Naive thymus-derived CD4-positive, alpha-beta T cell (primary cell): ENCODE measurements around the gene ZCCHC24. TPM values are rescaled to one million over a fixed set of nuclear protein-coding genes. Genes with fewer than 3 reads are reported as not detected.

ENCODE experiments used
- ATAC-seq: fragments of 150-1000 bp; cut with Tn5 transposase; 2 replicates; pipeline ENCODE4 v1.10.0; 2021; ENCODE audit warnings: mild to moderate bottlenecking, moderate library complexity
- CTCF ChIA-PET: fragments of 350-600 bp; sonication (Branson Sonifier 250); formaldehyde crosslinking; loops from one replicate; lab custom pipeline; 2021; ENCODE audit warnings: antibody characterized with exemption; lab: Charles Lee
- POLR2A ChIA-PET: fragments of 350-600 bp; sonication (Branson Sonifier 250); formaldehyde crosslinking; loops from one replicate; lab custom pipeline; 2021; ENCODE audit warnings: antibody characterized with exemption, inconsistent platforms; lab: Charles Lee
- DNase-seq, 9 donors: peaks; one replicate each; pipeline versions ENCODE4 v3.0.0 to v3.0.0-alpha.2; 2020 to 2022; ENCODE audit warnings: mixed read lengths in 1 of 9
- H3K27ac ChIP-seq: one replicate; pipeline ENCODE4 v1.7.0; 2013; ENCODE audit warnings: mild to moderate bottlenecking, low read depth, low read length, moderate library complexity
- H3K27me3 ChIP-seq, 2 donors: one replicate each; pipeline ENCODE4 v1.7.0; 2013; ENCODE audit warnings: low read length in 2 of 2, mild to moderate bottlenecking in 2 of 2, moderate library complexity in 2 of 2; ENCODE audit not compliant: control insufficient read depth in 2 of 2, insufficient read depth in 2 of 2
- H3K36me3 ChIP-seq, 3 experiments: 1 replicate in 2 of 3; 2 replicates in 1 of 3; pipeline ENCODE4 v1.7.0; 2013; ENCODE audit warnings: low read length in 3 of 3, mild to moderate bottlenecking in 3 of 3, moderate library complexity in 1 of 3; ENCODE audit not compliant: insufficient read depth in 3 of 3, control insufficient read depth in 2 of 3
- H3K4me1 ChIP-seq, 2 donors: one replicate each; pipeline ENCODE4 v1.7.0; 2013; ENCODE audit warnings: low read length in 2 of 2, mild to moderate bottlenecking in 2 of 2, moderate library complexity in 1 of 2; ENCODE audit not compliant: control insufficient read depth in 2 of 2, insufficient read depth in 2 of 2
- H3K4me3 ChIP-seq: 2 replicates; pipeline ENCODE4 v1.7.0; 2013; ENCODE audit warnings: mild to moderate bottlenecking, low read length
- H3K9me3 ChIP-seq, 3 experiments: 1 replicate in 2 of 3; 2 replicates in 1 of 3; pipeline ENCODE4 v1.7.0; 2013; ENCODE audit warnings: low read length in 3 of 3; ENCODE audit not compliant: control insufficient read depth in 2 of 3
- H3K27ac Mint-ChIP-seq, 9 donors: one replicate each; pipeline ENCODE4 v1.8.0; 2020 to 2022; ENCODE audit warnings: mixed read lengths in 9 of 9, mild to moderate bottlenecking in 8 of 9, moderate library complexity in 5 of 9, inconsistent platforms in 2 of 9
- H3K27me3 Mint-ChIP-seq, 5 donors: one replicate each; pipeline ENCODE4 v1.8.0; 2021 to 2022; ENCODE audit warnings: mixed read lengths in 5 of 5, mild to moderate bottlenecking in 1 of 5
- H3K36me3 Mint-ChIP-seq, 5 donors: one replicate each; pipeline ENCODE4 v1.8.0; 2020 to 2022; ENCODE audit warnings: mixed read lengths in 5 of 5, mild to moderate bottlenecking in 3 of 5, inconsistent platforms in 1 of 5
- H3K4me1 Mint-ChIP-seq, 7 donors: one replicate each; pipeline ENCODE4 v1.8.0; 2020 to 2022; ENCODE audit warnings: mixed read lengths in 7 of 7, mild to moderate bottlenecking in 3 of 7, inconsistent platforms in 1 of 7
- H3K4me3 Mint-ChIP-seq, 10 donors: one replicate each; pipeline ENCODE4 v1.8.0; 2020 to 2022; ENCODE audit warnings: mild to moderate bottlenecking in 10 of 10, mixed read lengths in 10 of 10, moderate library complexity in 6 of 10, inconsistent platforms in 2 of 10
- H3K9me3 Mint-ChIP-seq, 11 donors: one replicate each; pipeline ENCODE4 v1.8.0; 2020 to 2022; ENCODE audit warnings: mixed read lengths in 11 of 11, mild to moderate bottlenecking in 4 of 11, inconsistent platforms in 1 of 11, moderate library complexity in 1 of 11
- intact Hi-C, 2 donors: fragments of 100-400 bp; cut with micrococcal nuclease; formaldehyde crosslinking; loops; one replicate each; pipeline ENCODE4 v1.15.1; 2023
- polyA plus RNA-seq, 2 donors: library from polyadenylated mRNA; unstranded; fragments of 300-500 nt; fragmentation: Illumina TruSeq; gene quantifications; one replicate each; pipeline ENCODE4 v1.2.3, GENCODE V29; 2021
- total RNA-seq, 6 experiments: library from RNA in 5 of 6; stranded (reverse) in 5 of 6; gene quantifications; 1 replicate in 5 of 6; 2 replicates in 1 of 6; pipeline ENCODE4 v1.2.3 and lab custom pipeline; 2021 to 2026

ZCCHC24 gene
- total and polyA plus RNA-seq, 7 experiments from 2014 or later = 0.30 to 2.0 (median 0.73) TPM

DNA sequence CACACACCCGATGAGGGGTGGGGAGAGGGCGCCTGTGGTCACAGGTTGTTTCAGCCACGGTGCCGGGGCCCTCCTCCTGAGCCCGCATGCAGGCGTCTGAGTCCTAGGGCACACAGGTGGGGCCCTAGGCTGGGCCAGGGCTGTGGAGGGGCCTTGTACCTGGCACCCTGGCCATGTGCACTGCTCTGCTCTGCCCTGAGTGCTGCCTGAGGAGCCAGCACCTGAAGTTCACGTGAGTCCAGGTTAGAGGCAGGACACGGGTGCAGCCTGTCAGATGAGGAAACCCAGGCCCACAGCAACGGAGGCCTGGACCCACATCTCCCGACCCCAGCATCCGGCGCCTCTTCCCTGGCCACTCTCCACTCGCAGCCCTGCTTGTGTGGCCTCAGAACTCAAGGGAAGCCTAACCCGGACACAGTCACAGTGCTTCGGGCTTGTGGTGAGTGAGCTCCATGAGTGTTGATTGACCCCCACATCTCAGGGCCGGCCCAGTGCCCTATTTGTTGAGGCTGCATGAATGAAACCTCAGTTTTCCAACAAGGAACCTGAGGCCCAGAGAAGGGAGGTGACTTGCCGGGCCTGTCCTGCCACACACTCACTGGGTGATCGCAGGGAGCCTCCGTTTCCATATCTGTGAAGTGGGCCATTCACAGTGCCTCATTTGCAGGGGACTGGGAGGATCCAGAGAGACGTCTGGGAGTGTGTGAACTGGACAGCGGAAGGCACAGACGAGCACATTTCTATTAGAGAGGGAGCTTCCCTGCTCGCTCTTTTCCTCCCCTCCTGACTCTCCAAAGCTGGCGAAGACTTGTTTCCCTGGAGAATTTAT lies 58.6 kb downstream of the ZCCHC24 start:
- Mint-ChIP-seq H3K27ac (no peak overlapping the region), H3K27me3 (no peaks in the 10 kb centered on the region), H3K9me3 (no peaks in the 10 kb centered on the region), H3K36me3 (no peaks in the 10 kb centered on the region), H3K4me1 (peaks cover 0 to 4% (median 0%) of the 10 kb centered on the region in 7 donors), H3K4me3 (no peak overlapping the region)
- Histone ChIP-seq H3K27ac (no peak overlapping the region), H3K36me3 (no peaks in the 10 kb centered on the region), H3K4me3 (no peak overlapping the region), H3K9me3 (no peaks in the 10 kb centered on the region), H3K4me1 (no peaks in the 10 kb centered on the region), H3K27me3 (no peaks in the 10 kb centered on the region)
- intact Hi-C loops = no loop called here
- ATAC-seq = no peak
- POLR2A ChIA-PET = no interaction called here
- CTCF ChIA-PET = no interaction called here
- peak in 1 of 9 donors; percentile 15 for DNase-seq

DNA sequence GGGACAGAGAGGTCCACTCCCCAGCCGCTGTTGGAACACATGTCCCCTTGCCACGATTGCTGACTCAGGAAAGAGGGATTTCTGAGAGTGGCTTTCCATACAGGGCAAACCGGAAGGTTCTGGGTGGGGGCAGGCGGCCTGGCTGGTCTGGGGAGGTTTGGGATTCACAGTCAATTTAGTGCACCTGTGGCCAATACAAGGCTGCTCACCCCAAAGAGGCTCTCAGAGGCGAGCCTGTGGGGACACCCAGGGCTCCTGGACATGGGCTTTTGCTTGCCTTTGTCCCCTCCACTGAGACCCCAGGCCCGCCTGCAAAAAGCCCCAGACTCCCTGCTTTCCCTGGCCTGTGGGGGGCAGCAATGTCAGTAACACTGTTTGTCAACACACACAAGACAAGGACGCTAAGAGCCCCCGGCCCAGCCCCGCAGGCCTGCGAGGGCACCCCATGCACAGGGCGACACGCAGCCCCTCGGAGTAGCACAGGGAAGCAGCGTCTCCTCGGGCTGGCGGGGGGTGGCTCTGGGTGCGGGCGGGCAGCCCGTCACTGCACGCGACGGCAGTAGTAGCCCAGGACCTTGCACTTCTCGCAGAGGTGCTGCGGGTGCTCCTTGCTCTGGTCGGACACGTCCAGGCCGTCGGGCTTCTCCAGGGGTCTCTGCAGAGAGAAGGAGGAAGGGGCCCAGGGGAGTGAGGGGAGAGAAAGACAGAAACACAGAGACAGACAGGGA lies 59.5 kb downstream of the ZCCHC24 start:
- ChIA-PET POLR2A (no interaction called here), CTCF (no interaction called here)
- Mint-ChIP-seq H3K27me3 (no peaks in the 10 kb centered on the region), H3K4me3 (no peak overlapping the region), H3K36me3 (no peaks in the 10 kb centered on the region), H3K9me3 (no peaks in the 10 kb centered on the region), H3K4me1 (peaks cover 0 to 2% (median 0%) of the 10 kb centered on the region in 7 donors), H3K27ac (no peak overlapping the region)
- Histone ChIP-seq H3K27ac (no peak overlapping the region), H3K4me3 (no peak overlapping the region), H3K36me3 (no peaks in the 10 kb centered on the region), H3K4me1 (no peaks in the 10 kb centered on the region), H3K9me3 (no peaks in the 10 kb centered on the region), H3K27me3 (no peaks in the 10 kb centered on the region)
- DNase-seq = peak in 1 of 9 donors; percentile 16
- ATAC-seq = no peak
- intact Hi-C loops = no loop called here

DNA sequence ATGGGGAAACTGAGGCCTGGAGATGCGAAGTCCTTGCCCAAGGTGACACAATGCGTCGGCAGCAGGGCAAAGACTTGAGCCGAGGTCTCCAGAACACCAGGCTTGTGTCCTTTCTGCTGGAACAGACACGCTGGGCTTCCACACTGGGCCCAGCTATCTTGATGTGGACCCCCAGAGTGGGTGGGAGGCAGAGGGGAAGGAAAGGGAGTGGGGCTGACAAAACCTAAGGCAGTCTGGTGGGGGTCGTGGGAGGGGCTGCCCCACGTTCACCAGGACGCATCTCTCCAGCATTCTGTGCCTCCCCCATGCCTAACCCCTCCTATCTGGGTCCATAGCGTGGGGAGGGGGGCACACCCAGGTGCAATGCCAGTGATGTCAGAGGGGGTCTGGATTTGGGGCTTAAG lies 60.0 kb downstream of the ZCCHC24 start:
- POLR2A ChIA-PET = no interaction called here
- no peaks in the 10 kb centered on the region for H3K27me3 Mint-ChIP-seq

DNA sequence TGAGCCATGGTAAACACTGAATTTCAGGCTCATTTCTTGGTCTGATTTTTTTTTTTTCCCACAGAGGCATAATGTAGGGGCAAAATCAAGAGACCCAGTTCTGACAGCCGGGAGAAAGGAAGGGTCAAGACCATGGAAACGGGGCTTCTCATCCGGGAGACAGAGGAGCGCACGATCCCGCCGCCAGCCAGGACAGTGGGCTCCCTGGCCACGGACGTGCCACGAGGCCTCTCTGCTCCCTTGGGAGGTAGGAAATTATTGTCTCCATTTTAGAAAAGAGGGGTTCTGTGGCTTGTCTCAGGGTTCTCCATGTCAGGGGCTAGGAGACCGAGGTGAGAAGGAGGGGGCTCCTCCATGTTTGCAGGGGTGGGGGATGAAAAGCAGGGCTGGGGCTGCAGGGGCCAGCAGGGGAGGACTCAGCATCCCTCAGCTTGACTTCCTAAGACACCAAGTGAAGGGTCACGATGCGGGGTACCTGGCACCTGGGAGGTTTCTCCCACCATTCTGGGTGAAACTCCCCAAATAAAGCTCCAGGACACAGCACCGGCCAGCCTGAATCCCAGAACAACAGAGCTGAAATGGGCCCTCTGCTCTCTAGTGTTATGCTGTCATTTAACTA lies 60.5 kb downstream of the ZCCHC24 start:
- no peaks in the 10 kb centered on the region for H3K9me3 ChIP-seq
- H3K27me3 Mint-ChIP-seq = no peaks in the 10 kb centered on the region
- H3K4me3 Mint-ChIP-seq = no peak overlapping the region
- no peaks in the 10 kb centered on the region for H3K27me3 ChIP-seq
- H3K36me3 ChIP-seq = no peaks in the 10 kb centered on the region
- H3K4me3 ChIP-seq = no peak overlapping the region
- peak overlapping the region in 1 of 9 donors; percentile 70 for H3K27ac Mint-ChIP-seq
- intact Hi-C loops = no loop called here
- no peaks in the 10 kb centered on the region for H3K9me3 Mint-ChIP-seq
- H3K36me3 Mint-ChIP-seq = no peaks in the 10 kb centered on the region
- no peak for ATAC-seq
- no peak for DNase-seq
- no peaks in the 10 kb centered on the region for H3K4me1 ChIP-seq
- ChIA-PET POLR2A (no interaction called here), CTCF (no interaction called here)
- no peaks in the 10 kb centered on the region for H3K4me1 Mint-ChIP-seq
- no peak overlapping the region for H3K27ac ChIP-seq

More for the DNA sequence above, 60.0 kb downstream of the ZCCHC24 start:
- no peaks in the 10 kb centered on the region for H3K27me3 ChIP-seq
- intact Hi-C loops = no loop called here
- Mint-ChIP-seq H3K4me3 (no peak overlapping the region), H3K4me1 (no peaks in the 10 kb centered on the region), H3K27ac (no peak overlapping the region), H3K9me3 (no peaks in the 10 kb centered on the region), H3K36me3 (no peaks in the 10 kb centered on the region)
- no peak overlapping the region for H3K27ac ChIP-seq
- ATAC-seq (no peak), DNase-seq (peak in 1 of 9 donors; percentile 13)
- H3K4me1 ChIP-seq = no peaks in the 10 kb centered on the region
- H3K36me3 ChIP-seq = no peaks in the 10 kb centered on the region
- no peak overlapping the region for H3K4me3 ChIP-seq
- CTCF ChIA-PET = no interaction called here
- no peaks in the 10 kb centered on the region for H3K9me3 ChIP-seq

DNA sequence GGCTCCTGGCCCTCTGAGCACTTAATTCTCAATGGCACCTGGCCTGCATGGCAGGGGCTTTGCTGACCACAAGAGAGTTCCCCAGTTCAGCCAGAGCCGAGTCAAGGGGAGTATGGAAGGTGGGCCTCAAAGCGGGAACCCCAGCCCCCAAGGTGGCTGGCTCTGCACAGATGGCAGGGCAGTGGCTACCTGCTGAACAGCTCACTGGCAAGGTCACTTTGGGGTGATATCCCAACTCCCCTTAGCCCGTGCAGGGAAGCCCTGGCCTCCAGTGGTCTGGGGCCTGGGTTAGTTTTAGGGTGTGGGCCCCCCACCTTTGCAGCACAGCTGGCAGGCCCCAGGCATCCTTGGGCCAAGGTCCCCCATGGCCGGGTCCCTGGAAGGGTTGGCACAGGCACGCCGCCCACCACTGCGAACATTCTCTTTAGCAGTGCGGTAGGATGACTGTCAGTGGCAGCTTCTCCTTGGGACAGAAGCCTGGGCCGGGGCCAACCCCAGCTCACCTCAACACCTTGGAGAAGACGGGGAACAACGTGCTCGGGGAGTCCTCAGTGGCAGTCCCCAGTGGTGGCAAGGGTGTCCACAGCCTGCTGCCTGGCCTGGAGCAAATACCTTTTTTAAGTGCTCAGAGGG lies 61.3 kb downstream of the ZCCHC24 start:
- no peak for DNase-seq
- Mint-ChIP-seq H3K4me3 (no peak overlapping the region), H3K27me3 (no peaks in the 10 kb centered on the region), H3K27ac (no peak overlapping the region), H3K4me1 (no peaks in the 10 kb centered on the region), H3K36me3 (no peaks in the 10 kb centered on the region), H3K9me3 (no peaks in the 10 kb centered on the region)
- intact Hi-C loops = no loop called here
- POLR2A ChIA-PET = no interaction called here
- Histone ChIP-seq H3K27ac (no peak overlapping the region), H3K36me3 (no peaks in the 10 kb centered on the region), H3K4me3 (no peak overlapping the region), H3K9me3 (no peaks in the 10 kb centered on the region), H3K4me1 (no peaks in the 10 kb centered on the region), H3K27me3 (no peaks in the 10 kb centered on the region)
- CTCF ChIA-PET = interaction anchor here (0.9 kb wide), 1 partner anchor 10 kb away, joined by 4 read pairs; no protein-coding TSS in a partner anchor
- ATAC-seq = no peak

DNA sequence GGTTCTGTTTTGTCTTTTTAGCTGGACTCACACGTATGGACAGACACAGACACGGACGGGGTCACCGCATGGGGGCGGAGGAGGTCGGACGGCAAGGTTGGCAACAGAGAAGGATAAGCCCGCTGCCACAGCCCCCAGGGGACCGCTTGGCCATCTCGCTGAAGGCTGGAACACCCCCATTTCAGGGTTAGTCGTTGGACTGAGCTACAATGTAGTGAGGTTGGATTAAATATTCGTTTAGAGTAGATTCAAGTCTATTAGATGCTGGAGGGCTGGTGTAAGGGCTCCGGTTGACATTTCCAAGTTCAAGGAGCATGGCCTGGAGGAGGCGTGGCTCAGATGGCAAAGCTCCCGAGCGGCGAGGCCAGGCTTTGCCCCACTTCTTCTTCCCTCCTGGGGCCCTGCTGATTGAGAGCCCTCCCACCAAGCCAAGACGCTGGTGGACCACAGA lies 62.9 kb downstream of the ZCCHC24 start:
- ChIA-PET CTCF (interaction anchor here (1.2 to 1.3 kb wide), 2 partner anchors 8 to 10 kb away, joined by 3 to 4 read pairs; no protein-coding TSS in a partner anchor), POLR2A (no interaction called here)
- H3K9me3 Mint-ChIP-seq = no peaks in the 10 kb centered on the region
- intact Hi-C loops = no loop called here
- H3K4me3 Mint-ChIP-seq = no peak overlapping the region
- no peaks in the 10 kb centered on the region for H3K27me3 Mint-ChIP-seq
- Histone ChIP-seq H3K9me3 (no peaks in the 10 kb centered on the region), H3K27me3 (no peaks in the 10 kb centered on the region), H3K27ac (no peak overlapping the region), H3K4me1 (no peaks in the 10 kb centered on the region), H3K36me3 (no peaks in the 10 kb centered on the region), H3K4me3 (no peak overlapping the region)
- H3K4me1 Mint-ChIP-seq = no peaks in the 10 kb centered on the region
- H3K36me3 Mint-ChIP-seq = no peaks in the 10 kb centered on the region
- DNase-seq = peak in 1 of 9 donors; percentile 15
- no peak overlapping the region for H3K27ac Mint-ChIP-seq
- ATAC-seq = no peak
